Measurements from ENCODE around the gene SIK2. TPM values are rescaled to one million over a fixed set of nuclear protein-coding genes. Genes with fewer than 3 reads are reported as not detected.

SIK2 gene
- total RNA-seq, 4 donors from 2014 or later = 20.7 to 35.0 (median 26.8) TPM

DNA sequence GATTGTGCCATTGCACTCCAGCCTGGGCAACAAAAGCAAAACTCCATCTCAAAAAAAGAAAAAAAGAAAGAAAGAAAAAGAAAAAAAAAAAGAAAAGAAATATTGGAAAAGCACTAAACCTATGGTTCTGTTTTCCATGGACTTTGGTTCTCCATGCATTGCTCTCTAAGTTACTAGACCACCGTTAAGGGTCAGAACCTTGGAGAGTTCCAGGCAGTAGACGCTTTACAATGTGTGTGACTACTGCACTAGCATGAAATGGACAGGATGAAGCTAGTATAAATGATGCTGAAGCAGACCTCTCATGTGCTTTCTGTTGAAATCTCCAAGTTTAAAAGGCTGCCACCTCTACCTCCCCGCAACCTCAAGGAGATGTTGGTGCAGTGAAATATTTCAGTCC, 63.5 kb downstream of the SIK2 start:
- TF ChIP-seq CTCF (IDR thresholded peaks at IDR 0.05) (no peak), POLR2A (IDR thresholded peaks at IDR 0.05) (no peak)
- no peaks in the 10 kb centered on the region for H3K36me3 ChIP-seq
- H3K27ac ChIP-seq = no peak overlapping the region
- intact Hi-C loops (cut with DNase I) = no loop called here
- peaks cover 9 to 11% of the 10 kb centered on the region in 2 donors for H3K4me1 ChIP-seq
- H3K27me3 ChIP-seq = no peaks in the 10 kb centered on the region
- peak in 1 of 2 donors; percentile 3 for DNase-seq
- WGBS, 2 donors = 57 to 63% methylated on average over 3 of the region's 3 CpGs
- no peaks in the 10 kb centered on the region for H3K9me3 ChIP-seq
- no peak overlapping the region for H3K4me3 ChIP-seq (replicated peaks in 1 of 3)

DNA sequence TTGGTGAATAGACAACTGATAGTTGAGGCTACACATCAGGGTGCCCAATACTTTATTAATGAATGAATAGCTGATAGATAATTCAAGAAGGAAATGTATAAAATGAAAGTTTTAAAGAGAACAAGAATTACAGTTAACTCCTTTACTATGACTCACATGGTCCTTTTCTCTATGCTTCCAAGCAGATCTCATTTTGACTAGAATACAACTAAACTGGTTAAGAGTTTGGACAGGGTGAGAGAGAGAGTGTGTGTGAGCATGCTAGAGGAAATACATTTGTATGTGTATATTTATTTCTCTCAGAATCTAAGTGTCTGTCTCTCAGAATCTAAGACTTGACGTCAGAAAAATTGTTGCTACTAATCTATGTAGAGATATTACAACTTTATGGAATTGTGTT, 66.7 kb downstream of the SIK2 start:
- Histone ChIP-seq H3K36me3 (no peaks in the 10 kb centered on the region), H3K27ac (no peak overlapping the region), H3K4me3 (replicated peaks in 1 of 3) (no peak overlapping the region), H3K9me3 (no peaks in the 10 kb centered on the region), H3K4me1 (peaks cover 2 to 3% of the 10 kb centered on the region in 2 donors), H3K27me3 (no peaks in the 10 kb centered on the region)
- no peak for DNase-seq
- WGBS, 2 donors = 89 to 98% methylated on average over 1 of the region's 1 CpG
- intact Hi-C loops (cut with DNase I) = no loop called here
- TF ChIP-seq CTCF (IDR thresholded peaks at IDR 0.05) (no peak), POLR2A (IDR thresholded peaks at IDR 0.05) (no peak)

DNA sequence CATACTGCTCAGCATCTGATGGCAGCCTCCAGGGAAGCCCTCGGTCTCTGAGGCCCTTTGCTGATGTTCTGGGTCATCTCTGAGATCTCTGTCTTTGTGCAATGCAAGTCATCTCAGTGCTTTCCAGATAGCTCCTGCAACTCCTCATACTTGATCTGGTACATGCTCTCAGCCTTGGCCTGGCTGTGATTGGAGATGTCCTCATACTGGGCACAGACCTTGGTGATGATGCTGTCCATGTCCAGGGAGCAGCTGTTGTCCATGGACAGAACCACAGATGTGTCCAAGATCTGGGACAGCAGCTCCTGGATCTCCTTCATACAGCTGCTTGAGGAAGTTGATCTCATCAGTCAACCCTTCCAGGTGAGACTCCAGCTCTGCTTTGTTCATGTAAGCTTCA, 69.1 kb downstream of the SIK2 start:
- H3K36me3 ChIP-seq = no peaks in the 10 kb centered on the region
- H3K9me3 ChIP-seq = no peaks in the 10 kb centered on the region
- H3K27me3 ChIP-seq = no peaks in the 10 kb centered on the region
- WGBS, 2 donors = 100% methylated on average over 1 of the region's 1 CpG
- H3K4me3 ChIP-seq (replicated peaks in 1 of 3) = no peak overlapping the region
- TF ChIP-seq POLR2A (IDR thresholded peaks at IDR 0.05) = no peak
- TF ChIP-seq CTCF (IDR thresholded peaks at IDR 0.05) = no peak
- no peaks in the 10 kb centered on the region for H3K4me1 ChIP-seq
- H3K27ac ChIP-seq = no peak overlapping the region
- DNase-seq = no peak
- intact Hi-C loops (cut with DNase I) = no loop called here

DNA sequence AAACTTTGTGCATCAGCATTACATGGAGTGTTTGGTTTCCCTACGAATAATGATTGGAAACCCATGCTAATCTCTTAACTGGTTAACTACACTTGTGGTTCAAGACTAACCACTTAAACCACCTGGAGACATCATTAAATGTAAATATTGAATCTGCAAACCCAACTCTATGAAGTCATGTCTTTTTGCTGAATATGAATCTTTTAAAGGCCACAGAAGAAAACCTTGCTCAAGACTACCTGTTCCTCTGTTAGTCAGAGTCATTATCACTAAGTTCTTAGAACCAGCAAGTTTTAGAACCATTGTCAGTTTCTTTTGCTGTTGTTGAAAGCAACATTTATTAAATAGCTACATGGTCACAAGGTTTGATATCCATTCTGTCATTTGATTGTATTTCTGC, 70.7 kb downstream of the SIK2 start:
- WGBS, 2 donors = 86 to 97% methylated on average over 1 of the region's 1 CpG
- no peaks in the 10 kb centered on the region for H3K36me3 ChIP-seq
- no peak overlapping the region for H3K4me3 ChIP-seq (replicated peaks in 1 of 3)
- H3K27ac ChIP-seq = no peak overlapping the region
- no peaks in the 10 kb centered on the region for H3K9me3 ChIP-seq
- intact Hi-C loops (cut with DNase I) = no loop called here
- H3K27me3 ChIP-seq = no peaks in the 10 kb centered on the region
- H3K4me1 ChIP-seq = no peaks in the 10 kb centered on the region
- DNase-seq = no peak
- TF ChIP-seq POLR2A (IDR thresholded peaks at IDR 0.05) = no peak
- no peak for TF ChIP-seq CTCF (IDR thresholded peaks at IDR 0.05)

DNA sequence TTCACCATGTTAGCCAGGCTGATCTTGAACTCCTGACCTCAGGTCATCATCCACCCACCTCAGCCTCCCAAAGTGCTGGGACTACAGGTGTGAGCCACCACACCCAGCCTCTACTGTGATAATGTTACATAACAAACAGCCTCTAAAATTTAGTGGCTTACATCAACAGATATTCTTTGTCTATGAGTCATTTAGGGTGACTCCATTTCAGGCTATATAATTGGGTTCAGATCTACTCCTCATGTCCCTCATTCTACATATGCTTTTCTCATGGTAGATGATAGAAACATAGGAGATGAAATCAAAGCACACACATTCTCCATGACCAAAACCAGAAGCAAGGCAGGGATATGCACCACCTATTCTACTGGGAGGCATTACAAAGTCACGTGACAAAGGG, 72.7 kb downstream of the SIK2 start:
- no peak for TF ChIP-seq CTCF (IDR thresholded peaks at IDR 0.05)
- TF ChIP-seq POLR2A (IDR thresholded peaks at IDR 0.05) = no peak
- no peaks in the 10 kb centered on the region for H3K27me3 ChIP-seq
- no peaks in the 10 kb centered on the region for H3K4me1 ChIP-seq
- no peaks in the 10 kb centered on the region for H3K9me3 ChIP-seq
- DNase-seq = no peak
- intact Hi-C loops (cut with DNase I) = no loop called here
- H3K27ac ChIP-seq = no peak overlapping the region
- 94 to 100% methylated on average over 1 of the region's 1 CpG for WGBS, 2 donors
- H3K36me3 ChIP-seq = no peaks in the 10 kb centered on the region
- no peak overlapping the region for H3K4me3 ChIP-seq (replicated peaks in 1 of 3)

Measured in thyroid gland (tissue), 4 donors.